ENCODE data around the gene SUPT6H.
A peak's percentile ranks its signal among the peaks of the same experiment; 100 is the strongest.
"Not testable (repeated sequence)": the region's sequence is repeated elsewhere in the genome, so short reads cannot be mapped to it uniquely, and the experiment has no call there.

Gene SUPT6H

DNA sequence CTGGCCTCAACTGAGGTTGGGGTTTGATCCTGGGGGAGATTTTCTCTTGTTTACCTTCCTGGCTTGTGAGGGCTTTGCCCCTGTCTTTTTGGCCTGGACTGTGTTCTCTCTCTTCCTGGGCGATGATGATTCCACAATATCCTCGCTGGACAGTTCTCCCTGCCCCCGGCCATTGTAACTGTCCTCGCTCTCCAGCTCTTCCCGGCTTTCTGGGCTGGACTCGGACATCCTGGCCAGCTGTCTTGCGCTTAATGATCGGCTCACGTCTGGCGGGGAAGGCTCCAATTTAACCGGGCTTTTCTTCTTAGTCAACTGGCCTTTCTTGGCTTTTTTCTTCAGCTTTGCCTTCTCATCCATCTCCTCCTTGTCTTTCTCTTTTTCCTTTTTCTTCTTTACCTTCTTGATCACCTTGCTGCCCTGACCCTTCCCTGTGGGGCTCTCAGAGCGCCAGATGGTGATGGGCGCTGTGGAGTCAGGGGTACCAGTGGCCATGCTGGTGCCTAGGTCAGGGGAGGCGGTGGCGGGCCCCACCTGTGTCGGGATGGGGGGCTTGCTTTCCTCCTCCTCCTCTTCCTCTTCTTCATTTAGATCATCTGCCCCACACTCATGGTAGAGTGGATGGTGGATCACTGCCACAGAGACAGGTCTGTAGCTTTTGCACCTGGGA is 41.7 kb downstream of the SUPT6H start:
- no peak for DNase-seq

DNA sequence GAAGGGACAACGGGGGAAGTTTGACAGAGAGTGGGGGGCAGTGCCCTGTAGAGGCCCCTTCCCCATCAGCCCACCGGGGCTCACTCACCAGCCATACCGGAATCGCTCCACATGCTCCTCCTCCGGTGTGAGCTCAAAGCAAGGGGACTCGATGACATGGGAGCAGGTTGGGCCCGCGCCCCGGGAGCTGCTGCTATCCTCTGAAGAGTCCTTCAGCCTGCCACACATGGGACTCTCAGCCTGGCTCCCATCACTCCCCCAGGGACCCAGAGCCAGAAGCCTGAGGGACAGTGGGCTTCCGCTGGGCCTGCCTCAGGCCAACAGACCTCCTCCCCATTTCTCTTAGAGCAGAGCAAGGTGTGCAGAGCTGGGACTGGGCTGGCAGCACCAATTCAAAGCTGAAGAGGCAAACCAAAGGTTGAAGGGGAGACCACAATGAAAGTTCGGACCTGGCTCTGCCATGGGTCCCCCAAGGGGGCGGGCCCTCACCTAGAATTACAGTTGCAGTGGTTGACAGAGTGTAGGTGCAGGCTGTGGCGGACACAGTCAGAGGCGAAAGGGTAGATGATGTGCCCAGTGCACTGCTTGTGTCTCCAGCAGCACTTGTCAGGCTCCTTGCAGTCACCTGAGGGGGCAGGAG is 42.3 kb downstream of the SUPT6H start:
- no peak for DNase-seq

DNA sequence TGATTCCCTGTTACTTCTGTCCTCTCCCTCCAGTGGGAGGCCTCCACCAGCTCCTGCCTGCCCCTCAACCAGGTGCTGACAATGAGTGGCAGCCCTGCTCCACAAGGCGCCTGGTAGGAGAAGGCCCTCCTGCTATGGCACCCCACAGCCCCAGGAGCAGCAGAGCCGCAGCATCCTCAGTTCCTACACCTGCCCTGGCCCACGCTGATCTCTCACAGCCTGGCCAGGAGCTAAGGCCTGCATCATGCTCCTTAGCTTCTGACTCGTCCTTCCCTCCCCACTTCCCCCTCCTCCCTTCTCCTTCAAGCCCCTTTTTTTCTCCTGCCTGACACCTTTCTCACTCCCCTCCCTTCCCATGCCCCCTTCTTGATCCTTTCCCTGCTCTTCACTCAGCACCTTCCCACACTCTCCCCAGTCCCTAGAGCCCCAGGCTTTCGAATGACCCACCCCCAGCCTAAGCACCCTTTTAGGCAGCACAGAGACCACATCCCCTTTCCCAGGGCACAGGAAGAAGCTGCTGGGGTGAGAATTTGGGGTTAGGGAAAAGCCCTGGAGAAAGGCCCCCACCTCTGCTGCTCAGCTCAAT is 43.2 kb downstream of the SUPT6H start:
- no peak for DNase-seq

DNA sequence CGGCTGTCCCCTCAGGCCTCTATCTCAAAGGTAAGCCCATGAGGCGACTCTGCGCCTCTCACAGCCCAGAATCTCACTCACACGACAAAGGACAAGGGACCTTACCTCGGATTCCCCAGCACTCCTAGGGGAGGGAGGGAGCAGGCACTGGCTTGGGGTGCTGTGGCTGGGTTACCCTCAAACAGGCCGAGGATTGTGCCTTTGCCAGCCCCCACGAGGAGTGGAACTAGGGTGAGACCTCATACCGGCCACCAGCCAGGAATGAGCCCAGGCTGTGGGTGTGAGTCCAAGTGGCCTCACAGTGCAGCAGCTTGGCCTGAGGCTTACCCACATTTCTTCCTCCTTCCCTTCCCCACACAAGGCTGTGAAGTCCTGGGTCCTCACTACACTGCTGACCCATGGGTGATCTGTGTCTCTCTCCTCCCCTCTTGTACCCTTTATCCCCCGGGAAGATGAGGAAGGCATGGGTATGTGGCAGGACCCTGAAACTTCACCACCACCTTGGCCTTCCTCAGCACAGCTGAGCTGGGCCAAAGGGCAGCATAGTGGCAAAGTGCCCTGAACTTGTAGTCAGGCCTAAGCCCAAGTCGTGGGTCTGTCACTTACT is 43.8 kb downstream of the SUPT6H start:
- DNase-seq = no peak

DNA sequence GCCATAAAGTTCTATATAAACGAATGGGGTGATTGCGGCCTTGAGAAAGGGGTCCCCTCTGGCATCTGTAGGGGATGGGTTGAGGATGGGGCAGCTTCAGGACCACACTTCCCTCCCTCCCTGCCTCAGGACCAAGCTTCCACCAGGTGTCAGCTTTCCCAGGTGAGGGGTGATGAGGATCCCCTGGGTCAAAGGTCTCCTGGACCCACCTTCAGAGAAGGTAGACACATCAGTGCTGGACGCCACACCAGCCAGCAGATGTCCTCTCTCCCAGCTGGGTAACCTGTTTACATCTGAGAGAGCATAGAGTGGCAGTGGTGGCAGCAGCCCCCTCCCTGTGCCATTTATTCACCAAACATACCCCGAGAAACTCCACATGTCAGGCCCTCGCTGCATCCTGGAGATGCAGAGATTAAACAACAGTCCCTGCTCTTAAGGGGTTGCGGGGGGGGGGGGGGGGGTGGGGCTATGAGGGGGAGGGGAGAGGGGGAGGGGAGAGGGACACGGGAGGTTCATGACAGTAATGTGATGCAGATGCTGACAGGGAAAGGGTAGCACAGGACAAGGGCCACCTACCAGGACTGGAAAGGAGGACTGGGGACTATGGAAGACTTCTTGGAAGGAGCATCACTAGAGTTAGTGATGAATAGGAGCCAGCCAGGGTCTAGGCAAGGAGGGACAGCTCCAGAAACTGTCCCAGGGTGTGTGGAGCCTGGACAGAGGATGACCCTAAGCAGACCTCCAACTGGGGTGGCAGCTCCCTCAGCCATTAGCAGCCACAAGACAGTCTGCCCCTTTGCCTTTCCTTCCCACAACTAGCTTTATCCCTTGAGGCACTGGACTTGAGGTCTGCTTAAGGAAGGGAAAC is 44.7 kb downstream of the SUPT6H start:
- DNase-seq = no peak

DNA sequence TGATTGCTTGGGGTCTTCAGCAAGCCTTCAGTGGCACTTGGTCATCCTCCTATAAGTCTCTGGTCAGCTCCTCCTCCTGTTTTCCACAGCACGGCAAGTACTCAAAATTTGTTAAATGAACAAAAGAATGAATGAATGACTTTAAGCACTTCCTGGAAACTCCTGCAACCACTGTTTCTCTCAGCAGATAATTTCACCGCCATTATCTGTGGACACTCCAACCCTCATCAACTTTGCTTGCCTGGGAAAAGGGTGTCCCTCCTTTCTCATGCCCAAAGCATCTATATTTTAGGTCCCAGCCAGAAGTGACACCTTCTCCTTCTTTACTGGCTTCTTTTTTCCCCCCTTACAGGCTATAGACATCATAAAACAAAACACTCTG is 45.3 kb downstream of the SUPT6H start:
- no peak for DNase-seq

DNA sequence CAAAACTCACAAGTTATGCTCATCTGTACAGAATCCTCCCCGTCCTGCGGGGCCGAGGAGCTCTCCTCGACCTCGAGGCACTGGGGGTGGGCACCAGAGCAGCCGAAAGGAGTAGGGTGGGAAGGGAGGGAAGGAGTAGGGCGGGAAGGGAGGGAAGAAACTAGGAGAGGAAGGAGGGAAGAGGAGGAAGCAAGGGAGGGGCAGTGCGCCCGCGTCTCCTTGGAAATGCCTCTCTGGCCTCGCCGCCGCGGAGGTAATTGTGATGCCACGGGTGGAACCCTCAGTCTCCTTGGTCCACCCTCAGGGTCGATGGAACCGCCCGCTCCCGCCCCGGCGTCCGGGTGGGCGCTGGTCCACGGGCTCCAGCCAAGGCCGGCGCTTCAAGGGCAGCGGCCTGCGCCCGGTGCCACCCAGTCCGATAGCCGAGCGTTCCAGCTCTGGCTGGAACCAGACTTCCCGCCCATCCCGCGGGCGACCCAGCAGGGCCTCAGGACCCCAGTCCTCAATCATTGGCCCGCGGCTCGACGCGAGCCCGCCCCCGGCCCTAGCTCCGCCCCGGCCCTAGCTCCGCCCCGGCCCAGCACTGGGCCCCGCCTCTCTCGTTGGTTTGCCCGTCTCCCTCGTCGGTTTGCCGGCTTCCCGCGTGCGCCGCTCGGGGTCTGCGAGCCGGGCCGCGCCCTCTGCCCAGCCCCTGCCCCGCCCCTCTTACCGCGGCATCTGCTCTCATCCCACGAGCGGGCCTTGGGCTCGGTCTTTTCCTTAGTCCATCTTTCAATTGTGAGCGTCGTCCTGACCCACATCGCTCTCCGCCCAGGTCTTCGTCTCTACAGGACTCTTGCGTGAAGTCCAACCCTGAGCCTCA is 49.1 kb downstream of the SUPT6H start:
- DNase-seq = peak; percentile 92

DNA sequence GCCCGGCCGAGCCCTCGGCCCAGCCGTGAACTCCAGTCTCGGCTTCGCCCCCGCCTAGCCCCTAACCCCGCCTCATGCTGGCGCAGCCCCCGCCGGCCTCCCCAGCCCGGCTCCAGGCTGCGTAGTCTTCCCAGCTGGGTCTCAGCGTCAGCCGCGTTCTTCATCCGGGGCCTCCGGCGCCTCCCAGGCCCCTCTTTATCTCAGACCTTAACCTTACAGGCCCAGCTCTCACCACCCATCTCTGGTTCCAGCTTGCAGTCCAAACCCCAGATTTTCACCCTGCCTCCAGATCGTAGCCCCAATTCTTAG is 49.7 kb downstream of the SUPT6H start, which contains the start of gene PROCA1:
Gene PROCA1, minus strand, starts transcription at position 166 of the 309 bp plus-strand sequence. CDS start 228 bp downstream, outside the sequence.
- no peak for DNase-seq

DNA sequence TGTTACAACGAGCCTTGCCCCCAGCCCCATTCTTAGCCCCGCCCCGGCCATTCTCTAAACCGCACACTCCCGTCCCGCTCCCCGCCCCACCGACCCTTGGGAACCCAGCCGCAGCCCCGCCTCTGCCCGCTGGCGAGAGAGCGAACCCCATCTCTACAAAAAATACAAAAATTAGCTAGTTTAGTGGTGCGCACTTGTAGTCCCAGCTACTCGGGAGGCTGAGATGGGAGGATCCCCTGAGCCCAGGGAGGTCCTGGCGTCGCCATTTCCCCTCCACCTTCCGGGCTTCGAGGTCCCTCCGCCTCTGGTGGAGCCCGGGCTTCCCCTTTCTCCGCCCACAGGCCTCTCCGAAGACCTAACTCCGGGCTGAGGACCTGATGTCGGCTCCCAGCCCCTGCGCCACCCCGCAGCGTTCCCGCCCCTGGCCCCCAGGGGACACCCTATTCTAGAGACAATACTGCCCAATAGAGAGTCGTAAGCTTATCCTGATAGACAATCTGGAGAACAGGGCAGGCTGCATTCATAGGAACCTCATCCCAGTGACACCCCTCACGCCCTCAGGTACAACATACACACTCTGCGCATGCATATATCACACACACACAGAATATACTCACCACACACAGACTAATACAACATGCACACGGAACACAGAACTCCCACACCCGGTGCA is 50.2 kb downstream of the SUPT6H start:
- no peak for DNase-seq

DNA sequence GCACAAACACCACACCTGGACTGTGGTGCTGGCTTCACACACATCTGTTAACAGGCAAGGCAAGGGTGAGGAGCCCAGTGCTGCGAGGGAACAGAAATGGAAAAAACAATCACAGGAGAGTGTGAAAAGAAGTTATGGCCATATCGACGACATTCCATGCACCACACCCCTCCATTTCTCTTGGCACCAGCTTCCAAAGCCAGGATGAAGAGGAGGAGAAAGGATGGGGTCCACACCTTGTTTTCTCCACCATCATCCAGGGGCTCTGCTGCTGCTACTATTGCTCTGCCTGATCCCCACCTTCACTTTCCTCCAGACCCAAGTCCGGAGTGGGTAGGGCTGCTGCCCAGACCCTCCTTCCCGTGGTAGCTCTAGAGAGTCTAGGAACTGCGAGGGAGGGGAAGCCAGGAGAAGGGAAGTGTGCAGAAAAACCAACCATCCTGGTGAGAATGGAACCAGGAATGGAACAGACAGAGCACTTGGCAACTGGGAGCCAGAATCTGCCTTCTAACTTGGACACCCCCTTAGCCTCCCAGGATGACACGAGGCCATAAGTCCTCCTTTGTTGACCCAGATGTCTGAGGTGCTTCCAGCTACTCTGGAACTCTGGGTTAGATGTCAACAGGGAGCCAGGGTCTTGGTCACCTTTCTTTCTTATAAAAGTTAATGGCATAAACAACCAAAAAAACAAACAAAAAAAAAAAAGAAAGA is 50.9 kb downstream of the SUPT6H start:
- no peak for DNase-seq

DNA sequence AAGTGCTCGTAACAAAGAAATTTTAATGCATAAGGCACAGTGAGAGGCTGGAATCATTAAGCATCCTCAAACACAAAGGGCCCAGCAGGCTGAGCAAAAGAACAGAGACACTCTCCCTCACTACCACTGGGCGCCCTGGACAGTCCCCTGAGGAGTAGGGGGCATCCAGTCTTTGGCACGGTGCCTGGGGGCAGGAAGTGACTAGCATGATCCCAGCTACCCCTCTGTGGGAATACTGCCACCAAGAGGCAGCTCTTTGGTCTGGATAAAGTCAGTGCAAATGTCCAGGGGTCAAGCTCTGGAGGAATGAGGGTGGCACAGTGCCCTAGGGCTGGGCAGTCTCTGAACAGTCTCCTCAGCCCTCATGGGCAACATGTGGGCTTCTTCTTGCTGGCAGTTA is 52.3 kb downstream of the SUPT6H start:
- no peak for DNase-seq

DNA sequence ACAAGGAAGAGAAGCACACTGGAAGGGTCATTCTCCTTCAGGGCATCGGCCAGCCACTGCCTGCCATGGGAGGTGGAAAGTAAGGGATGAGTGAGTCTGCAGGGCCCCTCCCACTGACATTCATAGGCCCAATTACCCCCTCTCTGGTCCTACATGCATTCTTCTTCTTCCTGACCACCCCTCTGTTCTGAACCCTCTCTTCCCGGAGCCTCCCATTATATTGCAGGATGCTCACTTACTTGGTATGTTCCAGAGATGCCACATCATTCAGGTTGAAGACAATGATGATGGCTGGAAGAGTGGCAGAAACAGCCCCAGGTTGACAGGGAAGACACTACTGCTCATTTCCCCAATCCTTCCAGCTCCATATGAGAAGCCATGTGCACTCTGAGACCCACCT is 53.2 kb downstream of the SUPT6H start:
- DNase-seq = no peak

DNA sequence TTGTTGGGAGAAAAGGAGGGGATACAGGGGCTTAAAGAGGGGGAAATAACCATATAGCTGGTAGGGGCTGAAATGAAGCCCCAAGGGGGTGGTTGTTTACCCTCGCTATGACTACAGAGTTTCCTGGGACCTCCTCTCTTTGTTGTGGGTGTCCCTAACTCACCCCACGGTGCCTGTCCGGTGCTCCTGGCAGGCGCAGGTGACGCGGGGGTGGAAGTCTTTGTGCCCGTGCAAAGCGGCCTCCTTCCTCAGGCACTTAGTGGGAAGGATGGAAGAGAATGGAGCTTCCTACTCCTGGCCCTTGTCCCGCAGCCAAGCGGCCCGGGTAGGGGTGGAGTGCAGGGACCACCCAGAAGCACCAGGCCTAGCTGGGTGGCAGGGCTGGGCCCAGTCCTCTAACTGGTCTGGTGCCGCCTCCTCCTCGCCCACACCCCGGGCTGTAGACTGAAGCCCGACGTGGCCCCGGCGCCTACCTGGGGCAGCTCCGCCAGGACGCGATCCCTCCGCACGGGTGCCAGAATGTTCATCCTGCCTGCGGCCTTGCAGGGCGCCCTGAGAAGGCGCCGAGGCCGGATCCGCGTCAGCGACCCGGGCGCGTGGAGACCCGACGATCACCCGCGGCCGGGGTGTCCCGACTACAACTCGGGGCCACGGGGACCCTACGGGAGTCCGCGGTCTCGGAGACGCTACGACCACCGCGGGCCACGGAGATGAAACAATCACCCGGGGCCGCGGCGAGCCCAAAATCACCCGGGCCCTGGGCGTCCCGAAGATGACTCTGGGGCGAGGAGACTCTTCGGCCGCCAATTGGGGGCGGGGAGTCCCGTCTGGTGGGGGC is 55.0 kb downstream of the SUPT6H start:
- DNase-seq = peak; percentile 34

DNA sequence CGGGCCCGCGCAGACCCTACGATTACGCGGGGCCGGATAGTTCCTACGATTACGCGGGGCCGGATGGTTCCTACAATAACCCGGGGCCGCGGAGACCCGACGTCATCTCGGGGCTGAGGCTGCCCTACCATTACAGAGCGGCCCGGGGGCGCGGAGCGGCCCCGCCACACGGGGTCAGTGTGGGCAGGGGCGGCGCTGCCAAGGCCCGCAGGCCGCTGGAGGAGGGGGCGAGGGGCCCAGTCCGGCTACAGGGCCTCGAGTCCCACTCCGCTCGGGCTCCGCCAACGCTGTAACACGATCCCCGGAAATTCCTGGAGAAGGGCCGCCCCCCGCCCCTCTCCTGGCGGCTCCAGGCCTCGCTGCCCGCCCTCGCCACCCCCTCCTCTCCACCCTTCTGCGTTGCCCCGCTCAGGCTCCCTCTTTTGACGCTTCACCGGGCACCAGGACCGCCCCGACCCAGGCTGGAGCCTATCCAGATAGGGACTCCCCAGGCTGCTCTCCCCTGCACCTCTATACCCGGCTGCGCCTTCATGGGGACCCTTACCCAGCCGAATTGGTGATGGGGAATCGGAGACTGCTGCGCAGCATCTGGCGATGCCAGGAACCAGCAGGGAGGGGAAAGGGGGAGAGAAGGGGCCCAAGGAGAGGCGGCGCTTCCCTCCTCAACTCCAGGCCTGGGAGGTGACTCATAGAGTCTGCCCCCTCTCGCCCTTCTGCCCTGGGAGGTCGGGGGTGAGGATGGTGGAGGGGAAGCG is 55.8 kb downstream of the SUPT6H start, which contains the start of gene RAB34:
Gene RAB34, minus strand, starts transcription at position 291 of the 755 bp plus-strand sequence. CDS start 602 bp downstream, outside the sequence.
- peak; percentile 96 for DNase-seq

DNA sequence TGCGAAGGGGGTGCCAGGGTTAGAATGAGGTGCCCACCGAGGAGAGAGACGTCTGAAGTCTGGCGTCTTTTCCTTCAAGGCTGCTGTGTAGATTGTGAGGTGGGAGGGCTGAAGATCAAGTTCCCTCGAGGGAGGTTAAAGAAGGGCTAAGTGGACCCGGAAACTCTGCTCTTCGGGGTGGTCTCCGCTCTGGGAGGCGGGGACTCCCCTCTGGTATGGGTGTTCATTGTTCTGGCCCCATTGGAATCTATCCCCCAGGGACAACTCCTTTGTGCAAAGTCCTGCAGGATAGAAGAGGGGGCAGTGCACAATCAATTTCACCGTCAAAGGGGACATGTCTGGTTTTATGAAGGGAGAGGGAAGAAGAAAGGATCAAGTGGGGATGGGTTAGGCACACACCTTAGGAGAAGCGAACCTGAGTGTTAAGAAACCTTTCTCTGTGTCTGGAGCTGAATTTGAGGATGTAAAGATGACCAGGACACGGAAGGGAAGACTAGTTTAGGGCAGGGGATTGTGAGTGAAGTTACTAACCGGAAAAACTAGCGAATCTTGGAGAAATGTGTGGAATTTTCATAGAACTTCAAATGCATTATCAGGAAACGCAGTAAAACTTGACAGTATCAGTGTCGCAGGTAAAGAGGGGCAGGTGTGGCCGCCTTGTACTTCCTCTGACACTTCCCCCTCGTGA is 56.5 kb downstream of the SUPT6H start:
- no peak for DNase-seq

DNA sequence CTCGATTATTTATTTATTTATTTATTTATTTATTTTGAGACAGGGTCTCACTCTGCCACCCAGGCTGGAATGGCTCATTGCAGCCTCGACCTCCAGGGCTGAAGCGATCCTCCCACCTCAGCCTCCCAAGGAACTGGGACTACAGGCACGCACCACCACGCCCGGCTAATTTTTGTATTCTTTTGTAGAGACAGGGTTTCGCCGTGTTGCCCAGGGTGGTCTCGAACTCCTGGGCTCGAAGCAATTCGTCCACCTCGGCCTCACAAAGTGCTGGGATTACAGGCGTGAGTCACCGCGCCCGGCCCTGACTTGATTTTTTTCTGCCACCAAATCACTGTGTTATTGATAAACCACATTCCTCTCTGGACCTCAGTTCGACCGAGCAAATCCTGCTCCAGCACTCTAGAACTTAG is 57.0 kb downstream of the SUPT6H start:
- DNase-seq = no peak

DNA sequence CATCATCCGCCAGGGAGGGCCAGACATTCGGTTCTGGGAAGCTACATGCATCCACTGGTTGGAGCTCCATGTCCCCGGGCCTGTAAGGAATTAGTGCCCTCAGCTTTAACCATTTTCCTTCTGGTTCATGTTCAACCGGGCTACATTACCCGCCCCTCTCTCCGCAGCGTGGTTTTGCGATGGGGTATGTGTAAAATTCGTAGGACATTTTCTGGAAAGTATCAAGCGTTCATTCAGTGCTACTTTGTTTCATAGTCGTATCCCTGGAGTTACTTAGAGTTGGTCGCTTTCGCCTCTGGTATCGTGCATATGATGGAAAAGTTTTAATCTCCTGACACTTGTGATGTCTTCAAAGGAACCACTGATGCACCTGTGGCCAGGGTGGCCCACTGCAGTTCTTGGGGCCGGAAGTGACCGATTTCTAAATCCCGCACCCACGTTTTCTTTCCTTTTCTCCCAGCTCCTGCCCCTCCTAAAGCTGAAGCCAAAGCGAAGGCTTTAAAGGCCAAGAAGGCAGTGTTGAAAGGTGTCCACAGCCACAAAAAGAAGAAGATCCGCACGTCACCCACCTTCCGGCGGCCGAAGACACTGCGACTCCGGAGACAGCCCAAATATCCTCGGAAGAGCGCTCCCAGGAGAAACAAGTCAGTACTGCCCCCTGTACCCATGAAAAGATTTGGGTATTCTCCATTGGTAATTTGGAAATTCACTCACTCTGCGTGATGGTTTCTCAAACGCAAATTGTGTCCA is 58.4 kb downstream of the SUPT6H start:
- no peak for DNase-seq

DNA sequence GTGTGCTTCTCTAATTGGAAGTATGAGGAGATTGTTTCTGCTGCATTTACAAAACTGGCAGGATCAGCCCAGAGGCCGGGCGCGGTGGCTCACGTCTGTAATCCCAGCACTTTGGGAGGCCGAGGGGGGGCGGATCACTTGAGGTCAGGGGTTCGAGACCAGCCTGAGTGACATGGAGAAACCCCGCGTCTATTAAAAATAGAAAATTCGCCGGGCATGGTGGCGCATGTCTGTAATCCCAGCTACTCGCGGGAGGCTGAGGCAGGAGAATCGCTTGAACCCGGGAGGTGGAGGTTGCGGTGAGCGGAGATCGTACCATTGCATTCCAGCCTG is 59.0 kb downstream of the SUPT6H start:
- DNase-seq = not testable (repeated sequence)
